GM19025 (cell line): ENCODE results near the gene NGEF.
"Not testable (repeated sequence)": the region's sequence is repeated elsewhere in the genome, so short reads cannot be mapped to it uniquely, and the experiment has no call there.

Experiments
- ATAC-seq: cut with Tn5 transposase; IDR thresholded peaks from one replicate; pipeline ENCODE4 v1.9.1; 2021; ENCODE audit warnings: mild to moderate bottlenecking, low read depth, moderate library complexity; ENCODE audit not compliant: unreplicated experiment

NGEF gene

DNA sequence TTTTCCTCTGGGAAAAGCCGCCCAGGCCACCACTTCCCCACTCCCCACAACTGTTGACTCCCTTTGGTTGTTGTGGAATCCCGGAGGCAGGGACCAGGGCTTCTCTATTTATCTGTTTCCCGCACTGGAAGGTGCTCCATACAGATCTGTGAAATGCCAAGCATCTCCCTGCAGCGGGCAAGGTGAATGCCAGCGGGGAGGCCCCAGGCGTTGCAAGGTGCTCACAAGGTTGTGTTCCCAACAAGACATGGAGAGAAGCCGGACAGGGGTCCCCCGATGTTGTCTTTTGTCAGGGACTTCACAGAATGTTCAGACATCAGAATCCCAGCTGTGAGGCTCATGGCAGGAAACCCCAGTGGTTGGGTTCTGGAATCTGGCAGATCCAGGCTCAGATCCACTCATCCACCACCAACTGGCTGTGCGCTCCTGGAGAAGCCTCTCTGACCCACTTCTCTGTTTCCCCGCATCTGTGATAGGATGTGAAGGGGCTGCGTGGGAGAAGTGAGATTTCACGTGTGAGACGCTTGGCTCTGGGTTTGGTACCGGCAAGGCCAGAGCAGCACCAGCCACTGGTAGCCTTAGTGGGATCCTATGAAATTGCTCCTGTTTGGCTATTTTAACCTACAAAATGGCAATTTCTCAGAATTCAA, 10.8 kb upstream of the NGEF start:
- no peak for ATAC-seq

DNA sequence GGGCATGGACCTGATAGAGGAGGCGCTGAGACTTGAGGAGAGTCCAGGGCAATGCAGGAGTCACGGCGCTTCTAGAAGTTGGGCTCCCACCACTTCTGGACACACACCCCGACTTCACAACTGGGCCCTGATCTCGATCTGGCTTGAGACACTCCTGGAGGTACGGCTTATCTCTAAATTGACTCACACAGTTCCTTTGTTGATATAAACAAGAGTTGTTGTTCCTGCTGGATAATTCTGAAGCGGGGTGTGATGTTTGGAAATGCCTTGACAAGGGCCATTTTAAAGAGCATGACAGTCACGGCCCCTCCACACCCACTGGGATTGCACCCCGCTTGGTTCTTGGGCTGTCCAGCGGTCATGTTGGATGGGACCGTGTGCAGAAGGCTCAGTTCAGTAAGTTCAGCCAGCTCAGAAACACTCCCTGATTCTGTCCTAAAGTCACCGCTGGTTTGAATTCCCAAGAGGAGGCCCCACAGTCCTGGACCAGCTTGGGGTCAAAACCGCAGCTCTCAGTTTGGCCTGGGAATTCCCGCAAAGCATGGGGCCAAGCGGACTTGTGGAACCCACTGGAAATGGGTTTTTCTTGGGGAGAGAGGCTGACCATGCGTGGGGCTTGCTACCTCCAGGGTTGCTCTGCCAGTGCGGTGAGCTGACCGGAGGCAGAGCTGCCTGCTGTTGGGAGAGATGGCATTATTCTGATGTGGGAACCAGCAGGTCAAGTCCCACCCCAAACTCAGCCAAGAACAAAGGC, 10.1 kb upstream of the NGEF start:
- ATAC-seq: no peak

DNA sequence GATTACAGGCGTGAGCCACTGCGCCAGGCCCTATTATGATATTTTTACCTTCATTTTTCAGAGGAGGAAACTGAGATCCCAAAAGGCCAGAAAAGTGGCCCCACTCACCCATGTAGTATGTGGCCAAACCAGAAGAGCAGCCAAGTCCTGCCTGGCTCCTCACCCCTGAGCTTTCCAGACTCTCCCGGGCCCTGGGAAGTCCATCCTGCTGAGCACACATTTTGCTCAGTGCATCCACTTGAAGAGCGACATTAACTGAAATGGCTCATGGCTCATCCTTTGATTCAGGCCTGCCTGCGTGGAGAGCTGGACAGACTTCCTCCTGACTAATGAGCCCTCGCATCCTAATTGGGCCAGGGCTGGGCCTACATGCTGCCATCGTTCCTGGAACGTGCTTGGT, 9.5 kb upstream of the NGEF start:
- no peak for ATAC-seq

DNA sequence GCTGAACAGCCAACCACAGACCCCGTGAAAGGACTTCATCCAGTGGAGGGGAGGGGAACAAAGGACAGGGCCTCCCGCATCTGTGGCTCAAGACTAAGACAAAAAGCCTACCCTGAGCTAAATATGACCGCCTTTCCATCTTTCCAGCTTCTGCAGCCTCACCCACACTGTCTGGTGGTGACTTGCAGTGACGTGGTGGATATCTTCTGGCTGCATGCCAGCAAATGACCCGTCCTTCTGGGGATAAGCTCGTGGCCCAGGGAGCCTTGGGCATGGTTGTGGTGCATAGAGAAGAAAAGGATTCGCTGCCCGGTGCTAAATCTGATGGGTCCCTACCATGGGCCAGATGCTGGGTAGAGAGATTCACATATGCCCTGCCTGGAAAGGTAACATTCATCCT, 8.7 kb upstream of the NGEF start:
- ATAC-seq: no peak

DNA sequence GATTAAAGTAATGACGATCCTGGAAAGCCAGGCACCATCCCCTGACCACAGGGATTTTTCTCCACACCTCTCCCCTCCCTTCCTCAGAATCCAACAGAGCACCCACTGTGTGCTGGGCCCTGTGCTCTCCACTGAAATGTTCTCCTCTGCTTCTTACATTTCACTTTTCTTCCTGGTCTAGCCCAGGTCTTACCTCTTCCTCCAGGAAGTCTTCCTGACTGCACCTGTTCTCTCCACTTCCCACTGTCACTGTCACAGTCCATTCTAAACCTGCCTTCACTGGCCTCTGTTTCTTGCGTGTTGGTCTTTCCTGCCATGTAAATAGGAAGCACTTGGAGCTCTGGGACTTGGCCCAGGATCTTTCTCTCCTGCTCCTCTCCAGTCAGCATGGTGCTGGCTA, 7.4 kb upstream of the NGEF start:
- ATAC-seq: no peak

DNA sequence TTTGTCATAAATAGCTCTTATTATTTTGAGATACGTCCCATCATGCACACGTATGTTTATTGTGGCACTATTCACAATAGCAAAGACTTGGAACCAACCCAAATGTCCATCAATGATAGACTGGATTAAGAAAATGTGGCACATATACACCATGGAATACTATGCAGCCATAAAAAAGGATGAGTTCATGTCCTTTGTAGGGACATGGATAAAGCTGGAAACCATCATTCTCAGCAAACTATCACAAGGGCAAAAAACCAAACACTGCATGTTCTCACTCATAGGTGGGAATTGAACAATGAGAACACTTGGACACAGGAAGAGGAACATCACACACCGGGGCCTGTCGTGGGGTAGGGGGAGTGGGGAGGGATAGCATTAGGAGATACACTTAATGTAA, 6.6 kb upstream of the NGEF start:
- ATAC-seq: not testable (repeated sequence)

DNA sequence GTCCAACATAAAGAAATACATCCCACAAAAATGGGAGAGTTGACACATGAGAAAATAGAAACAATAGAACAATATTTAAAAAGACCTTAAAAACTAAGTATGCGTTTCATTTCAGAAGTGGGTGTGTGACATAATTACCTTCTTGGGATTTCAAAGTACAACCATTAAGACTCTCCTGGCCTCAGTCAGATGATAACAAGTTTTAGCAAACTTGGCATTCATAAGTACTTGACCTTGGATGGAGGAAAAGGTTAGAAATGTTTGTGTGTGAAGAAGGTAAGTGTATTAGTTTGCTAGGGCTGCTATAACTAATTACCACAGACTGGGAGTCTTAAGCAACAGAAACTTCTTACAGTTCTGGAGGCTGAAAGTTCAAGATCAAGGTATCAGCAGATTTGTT, 4.9 kb upstream of the NGEF start:
- no peak for ATAC-seq

DNA sequence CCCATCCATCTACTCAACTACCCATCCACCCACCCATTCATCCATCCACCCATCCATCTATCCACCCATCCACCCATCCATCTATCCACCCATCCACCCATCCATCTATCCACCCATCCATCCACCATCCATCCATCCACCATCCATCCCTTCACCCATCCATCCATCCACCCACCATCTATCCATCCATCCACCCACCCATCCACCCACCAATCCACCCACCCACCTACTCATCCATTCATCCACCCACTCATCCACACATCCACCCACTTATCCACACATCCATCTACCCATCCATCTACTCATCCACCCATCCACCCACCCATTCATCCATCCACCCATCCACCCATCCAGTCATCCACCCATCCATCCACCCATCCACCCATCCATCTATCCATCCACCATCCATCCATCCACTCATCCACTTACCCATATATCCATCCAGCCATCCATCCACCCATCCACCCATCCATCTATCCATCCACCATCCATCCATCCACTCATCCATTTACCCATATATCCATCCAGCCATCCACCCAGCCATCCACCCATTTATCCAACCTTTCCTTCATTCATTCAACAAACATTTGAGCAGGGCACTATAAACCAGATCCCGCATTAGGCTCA, 2.1 kb upstream of the NGEF start:
- no peak for ATAC-seq

DNA sequence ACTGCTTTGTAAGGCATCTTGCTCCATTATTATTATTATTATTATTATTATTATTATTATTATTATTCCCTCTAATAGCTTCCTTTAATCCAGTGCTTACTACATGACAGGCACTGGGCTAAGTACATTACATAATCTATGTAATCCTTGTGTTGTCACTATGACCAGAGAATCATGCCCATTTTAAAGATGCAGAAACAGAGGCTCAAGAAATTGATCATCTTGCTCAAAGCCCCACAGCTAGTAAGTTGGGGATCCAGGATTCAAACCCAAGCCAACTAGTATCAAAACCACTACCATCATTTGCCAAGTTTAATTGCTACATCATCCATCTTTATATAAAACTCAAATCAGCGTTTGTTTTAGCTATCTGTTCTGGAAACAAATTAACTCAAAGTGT, 594 bp upstream of the NGEF start:
- ATAC-seq: no peak

DNA sequence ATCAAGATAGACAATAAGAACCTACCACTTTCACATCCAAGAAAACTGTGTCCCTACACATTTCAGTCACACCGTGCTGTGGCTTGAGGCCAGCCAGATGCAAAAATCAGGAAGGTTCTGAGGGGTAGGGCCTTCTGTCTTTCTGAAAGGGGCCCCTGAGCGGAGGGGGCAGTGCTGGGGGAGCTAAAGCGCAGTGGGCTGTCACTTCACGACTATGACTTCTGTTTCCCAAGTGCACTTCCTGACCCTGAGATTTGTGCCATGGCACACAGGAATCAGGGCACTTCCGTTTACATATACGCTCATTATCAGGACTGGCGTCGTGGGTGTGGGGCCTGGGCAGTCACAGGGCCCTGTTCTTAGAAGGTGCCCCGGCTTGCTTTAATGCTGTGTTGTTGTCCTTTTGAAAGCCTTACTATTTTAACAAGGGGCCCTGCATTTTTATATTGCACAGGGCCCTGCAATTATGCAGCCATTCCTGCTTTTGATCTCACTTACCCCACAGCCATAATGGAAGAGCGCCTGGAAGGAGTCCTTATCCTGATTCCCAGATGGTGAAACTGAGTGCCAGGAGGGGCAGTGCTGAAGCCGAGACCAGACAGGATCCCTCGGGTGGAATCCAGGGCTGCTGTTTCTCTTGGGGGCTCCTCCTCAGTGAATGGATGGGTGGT, 620 bp downstream of the NGEF start:
- no peak for ATAC-seq

DNA sequence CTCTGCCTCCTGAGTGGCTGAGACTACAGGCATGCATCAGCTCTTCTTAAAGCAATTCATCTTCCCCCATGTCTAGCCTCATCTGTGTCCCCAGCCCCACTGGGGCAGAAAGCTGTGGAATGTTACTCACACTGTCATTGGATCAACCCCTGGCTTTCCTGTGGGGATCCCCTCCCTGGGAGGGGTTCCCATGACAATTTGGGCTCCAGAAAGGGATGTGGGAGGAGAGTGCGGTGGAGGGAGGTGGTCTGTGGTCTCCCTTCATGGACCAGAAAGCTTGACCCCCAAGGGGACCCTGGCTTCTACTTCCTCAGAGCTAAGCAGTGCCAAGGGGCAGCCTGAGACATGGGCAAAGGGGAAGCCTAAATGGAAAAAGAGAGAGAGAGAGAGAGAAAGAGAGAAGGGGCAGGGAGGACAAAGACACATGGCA, 1.3 kb downstream of the NGEF start:
- ATAC-seq: no peak

DNA sequence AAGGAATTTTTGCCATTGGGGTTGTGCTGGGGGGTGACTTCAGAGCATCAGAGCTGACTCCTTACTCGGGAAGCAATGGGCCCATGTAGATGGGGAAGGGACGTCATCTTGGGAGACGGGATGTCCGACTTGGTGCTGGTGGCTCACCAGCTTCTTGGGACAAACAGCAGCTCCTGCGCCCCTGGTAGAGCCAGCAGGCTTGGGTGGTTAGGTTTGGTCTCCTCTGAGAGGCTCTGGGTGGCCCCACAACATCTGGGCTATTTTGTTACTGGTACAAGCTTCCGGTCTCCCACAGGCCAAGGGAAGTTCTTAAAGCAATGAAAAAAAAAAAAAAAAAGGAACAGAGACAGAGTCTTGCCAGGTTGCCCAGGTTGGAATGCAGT, 1.8 kb downstream of the NGEF start:
- ATAC-seq: no peak

DNA sequence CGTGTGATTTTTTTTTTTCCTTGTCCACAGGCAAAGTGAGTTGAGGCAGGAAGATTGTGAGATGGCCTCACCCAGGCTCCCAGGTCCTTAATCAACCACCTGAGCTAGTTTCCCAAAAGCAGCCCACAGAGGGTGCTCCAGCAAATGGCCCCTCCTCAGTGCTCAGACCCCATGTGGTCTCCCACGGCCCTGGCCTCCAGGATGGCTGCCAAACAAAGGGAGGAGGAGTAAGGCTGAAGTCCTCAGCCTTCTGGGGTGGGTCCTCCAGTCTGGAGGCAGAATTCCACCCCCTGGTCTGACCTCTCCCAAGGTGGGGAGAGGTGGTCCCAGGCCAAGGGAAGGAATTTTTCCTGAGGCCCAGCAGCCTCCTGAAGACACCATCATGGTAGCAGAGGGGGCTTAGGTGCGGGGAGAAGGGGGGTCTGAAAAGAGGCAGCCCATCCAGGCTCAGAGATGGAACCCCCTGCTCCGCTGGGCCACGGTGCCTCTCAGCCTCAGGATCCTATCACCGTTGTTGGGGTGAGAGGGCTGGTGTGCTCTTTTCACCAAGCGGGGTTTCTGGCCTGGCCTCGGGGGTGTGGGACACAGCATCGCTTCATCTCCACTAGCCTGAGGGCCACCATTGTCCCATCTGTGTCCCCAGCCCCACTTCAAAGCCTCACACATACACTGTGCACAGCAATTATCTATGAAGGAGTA, 2.3 kb downstream of the NGEF start:
- ATAC-seq: no peak

DNA sequence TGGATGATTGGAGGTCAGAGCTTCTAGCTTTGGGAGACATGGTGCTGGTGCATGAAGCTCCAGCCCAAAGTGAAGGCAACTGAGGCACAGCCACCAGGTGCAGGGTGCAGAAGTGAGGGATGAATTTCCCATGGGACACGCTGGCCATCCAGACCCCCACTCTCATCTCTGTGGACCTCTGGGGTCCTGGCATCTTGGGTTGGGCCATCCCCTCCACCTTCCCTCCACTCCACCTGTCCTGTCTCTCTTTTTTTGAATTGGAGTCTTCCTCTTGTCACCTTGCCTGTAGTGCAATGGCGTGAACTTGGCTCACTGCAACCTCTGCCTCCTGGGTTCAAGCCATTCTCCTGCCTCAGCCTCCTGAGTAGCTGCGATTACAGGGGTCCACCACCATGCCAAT, 3.4 kb downstream of the NGEF start:
- ATAC-seq: no peak

DNA sequence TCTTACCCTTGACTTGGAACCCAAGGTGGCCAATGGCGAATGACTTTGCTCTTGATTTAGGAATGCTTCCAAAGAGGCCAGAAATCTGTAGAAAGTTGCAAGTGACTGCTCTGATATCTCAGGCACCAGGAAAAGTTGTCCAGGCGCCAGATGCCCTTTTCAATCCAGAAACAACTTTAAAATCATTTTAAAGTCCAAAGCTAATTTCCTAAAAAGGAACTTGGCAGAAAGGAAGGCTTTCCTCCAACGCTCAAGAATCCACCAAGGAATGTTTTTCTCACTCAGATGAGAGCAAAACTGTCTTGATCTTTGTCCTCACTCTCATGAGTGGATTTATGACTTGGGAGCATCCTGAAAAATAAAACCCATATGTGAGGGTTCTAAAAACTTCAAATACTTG, 5.3 kb downstream of the NGEF start:
- no peak for ATAC-seq

DNA sequence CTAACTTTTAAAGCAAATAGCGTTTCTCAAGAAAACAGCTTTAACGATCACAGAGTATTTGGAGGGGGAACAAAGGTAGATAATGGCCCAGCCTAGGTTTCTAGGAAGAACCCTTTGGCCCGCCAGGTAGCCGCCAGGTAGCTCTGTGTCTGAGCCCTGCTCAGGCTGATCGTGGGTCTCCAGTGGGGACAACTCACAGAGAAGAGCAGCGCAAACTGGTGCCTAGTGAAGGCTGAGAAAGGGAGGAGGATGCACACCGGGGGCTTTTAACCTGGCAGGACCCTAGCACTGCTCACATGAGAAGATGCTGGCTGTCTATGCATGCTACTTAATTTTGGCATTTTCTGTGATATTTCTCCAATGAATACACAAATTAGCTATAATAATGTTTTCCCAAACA, 5.8 kb downstream of the NGEF start:
- no peak for ATAC-seq

DNA sequence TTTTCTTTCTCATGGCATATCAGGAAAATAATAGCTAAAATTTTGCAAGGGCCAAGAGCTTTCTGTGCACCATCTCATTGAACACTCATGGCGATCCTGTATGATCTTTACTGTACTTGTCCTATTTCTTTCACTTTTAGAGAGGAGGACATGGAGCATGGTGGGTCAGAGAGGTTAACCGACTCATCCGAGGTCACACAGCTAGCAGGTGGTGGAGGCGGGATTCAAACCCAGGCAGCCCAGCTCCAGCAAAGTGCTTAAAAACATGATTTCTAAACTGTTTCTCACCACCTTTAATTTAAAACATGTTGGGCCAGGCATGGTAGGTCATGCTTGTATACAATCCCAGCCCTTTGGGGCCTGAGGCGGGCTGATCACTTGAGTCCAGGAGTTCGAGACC, 6.4 kb downstream of the NGEF start:
- no peak for ATAC-seq

DNA sequence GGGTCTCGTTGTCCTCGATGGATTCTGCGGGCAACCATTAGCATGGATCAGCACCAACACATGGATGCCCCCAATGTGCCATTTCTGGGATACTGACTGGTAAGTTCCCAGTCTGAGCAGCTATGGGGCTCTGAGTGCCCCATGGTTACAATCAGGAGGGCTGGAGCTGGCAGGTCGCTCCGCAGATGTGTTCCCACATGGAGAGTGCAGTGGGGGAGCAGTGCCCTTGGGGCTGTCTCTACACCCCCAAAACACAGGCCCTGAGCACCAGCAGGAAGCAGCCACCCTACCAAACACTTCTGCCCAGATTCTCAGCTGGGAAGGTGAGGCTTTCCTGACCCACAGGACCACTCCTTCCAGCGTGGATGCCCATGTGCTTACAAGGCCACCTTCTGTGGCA, 8.0 kb downstream of the NGEF start:
- no peak for ATAC-seq

DNA sequence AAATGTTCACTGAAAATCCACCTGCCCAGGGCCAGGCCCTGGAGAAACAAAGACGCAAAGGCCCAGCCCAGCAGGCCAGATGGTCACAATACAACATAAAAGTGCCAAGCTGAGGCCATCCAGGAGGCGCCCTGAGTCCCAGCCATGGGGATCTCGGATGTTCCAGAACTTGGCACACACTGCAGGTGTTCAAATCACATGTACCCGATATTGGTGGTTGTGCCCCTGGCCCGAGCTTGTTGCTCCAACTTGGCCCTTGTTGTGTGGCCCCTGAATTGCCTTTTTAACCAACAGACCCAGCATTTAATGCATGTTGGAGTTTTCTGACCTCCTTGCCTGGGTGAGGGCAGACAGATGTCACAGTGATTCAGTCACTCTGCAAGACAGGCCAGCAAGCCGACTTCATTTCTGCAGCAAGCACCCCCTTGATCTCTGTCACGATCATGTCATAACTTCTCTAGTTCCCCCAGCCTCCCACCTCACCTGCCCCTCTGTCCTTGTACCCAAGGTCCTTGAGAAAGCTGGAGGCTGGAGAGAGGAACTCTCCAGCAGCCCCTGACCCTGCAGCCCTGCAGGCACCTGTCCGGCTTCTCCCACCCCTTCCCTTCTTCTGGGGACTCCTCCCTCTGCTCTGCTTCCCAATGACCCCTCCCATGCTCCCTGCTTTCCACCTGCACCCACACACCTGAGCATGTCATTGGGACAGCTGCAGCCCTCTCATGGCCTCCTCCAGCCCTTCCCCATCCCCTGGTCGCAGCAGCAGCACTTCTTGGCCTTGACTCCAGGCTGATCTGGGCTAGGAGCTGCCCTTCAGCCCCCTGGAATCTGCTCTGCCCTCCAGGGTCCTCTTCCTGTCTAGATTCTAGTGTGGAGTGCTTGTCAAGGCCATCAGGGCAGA, 9.1 kb downstream of the NGEF start:
- ATAC-seq: no peak
